22Rv1 (cell line): Measurements from ENCODE around the gene NCOR2.

Source experiments
- H3K27ac ChIP-seq: fragments of 450-650 bp; 2 replicates; pipeline ENCODE4 v1.5.1; 2017
- ZFX ChIP-seq: fragments of 450-650 bp; IDR thresholded peaks from 2 replicates; pipeline ENCODE4 v1.6.1; 2017; ENCODE audit warnings: antibody characterized with exemption, borderline replicate concordance
- TF ChIP-seq, protein P1 (sequence below): fragments of 450-650 bp; IDR thresholded peaks from 2 replicates; pipeline ENCODE4 v1.5.1; 2017; ENCODE audit warnings: mild to moderate bottlenecking

NCOR2 gene

DNA sequence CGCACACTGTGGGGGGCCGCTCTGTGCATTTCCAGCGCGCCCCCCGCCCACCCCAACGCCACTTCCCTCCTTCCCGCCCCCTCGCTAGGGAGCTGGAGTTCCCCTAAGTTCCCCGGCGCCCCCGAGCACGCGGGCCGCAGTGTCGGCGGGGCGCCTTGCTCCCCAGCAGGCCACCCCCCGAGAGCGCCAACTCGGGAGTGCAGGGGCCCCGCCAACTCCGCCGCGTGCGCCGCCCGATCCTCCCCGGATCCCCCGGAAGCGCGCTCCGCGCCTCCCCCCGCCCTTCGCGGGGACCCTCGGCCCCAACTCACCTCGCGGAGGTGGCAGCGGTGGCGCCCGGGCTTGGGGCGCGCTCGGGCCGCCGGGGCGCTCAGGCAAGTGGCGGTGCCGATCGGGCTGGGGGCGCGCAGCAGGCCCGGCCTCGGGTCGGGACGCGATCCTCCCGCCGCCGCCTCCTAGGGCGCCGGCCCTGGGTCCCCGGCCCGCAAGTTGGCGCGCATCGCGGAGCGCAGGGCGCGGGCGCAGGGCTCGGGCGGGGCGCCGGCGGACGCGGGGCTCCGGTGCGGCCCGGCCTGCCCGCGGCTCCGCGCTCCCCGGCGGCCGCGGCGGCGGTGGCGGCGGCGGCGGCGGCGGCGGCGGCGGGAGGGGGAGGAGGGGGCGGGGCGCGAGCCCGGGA, at the start of gene NCOR2:
NCOR2 (minus strand) TSS at position 616 of the 676 bp plus-strand sequence. CDS start 72,361 bp downstream, outside the sequence.
- TF ChIP-seq, protein P1, sequence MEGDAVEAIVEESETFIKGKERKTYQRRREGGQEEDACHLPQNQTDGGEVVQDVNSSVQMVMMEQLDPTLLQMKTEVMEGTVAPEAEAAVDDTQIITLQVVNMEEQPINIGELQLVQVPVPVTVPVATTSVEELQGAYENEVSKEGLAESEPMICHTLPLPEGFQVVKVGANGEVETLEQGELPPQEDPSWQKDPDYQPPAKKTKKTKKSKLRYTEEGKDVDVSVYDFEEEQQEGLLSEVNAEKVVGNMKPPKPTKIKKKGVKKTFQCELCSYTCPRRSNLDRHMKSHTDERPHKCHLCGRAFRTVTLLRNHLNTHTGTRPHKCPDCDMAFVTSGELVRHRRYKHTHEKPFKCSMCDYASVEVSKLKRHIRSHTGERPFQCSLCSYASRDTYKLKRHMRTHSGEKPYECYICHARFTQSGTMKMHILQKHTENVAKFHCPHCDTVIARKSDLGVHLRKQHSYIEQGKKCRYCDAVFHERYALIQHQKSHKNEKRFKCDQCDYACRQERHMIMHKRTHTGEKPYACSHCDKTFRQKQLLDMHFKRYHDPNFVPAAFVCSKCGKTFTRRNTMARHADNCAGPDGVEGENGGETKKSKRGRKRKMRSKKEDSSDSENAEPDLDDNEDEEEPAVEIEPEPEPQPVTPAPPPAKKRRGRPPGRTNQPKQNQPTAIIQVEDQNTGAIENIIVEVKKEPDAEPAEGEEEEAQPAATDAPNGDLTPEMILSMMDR = no peak
- TF ChIP-seq ZFX = no peak

GRCh38 chr12:124616394-124617221, 49.2 kb upstream of the NCOR2 start:
- TF ChIP-seq, protein P1 = no peak
- TF ChIP-seq ZFX = no peak
- H3K27ac ChIP-seq = no peak overlapping the region

More for the DNA sequence above, at the start of gene NCOR2:
- H3K27ac ChIP-seq = peak within 1 kb of the TSS; percentile 80

DNA sequence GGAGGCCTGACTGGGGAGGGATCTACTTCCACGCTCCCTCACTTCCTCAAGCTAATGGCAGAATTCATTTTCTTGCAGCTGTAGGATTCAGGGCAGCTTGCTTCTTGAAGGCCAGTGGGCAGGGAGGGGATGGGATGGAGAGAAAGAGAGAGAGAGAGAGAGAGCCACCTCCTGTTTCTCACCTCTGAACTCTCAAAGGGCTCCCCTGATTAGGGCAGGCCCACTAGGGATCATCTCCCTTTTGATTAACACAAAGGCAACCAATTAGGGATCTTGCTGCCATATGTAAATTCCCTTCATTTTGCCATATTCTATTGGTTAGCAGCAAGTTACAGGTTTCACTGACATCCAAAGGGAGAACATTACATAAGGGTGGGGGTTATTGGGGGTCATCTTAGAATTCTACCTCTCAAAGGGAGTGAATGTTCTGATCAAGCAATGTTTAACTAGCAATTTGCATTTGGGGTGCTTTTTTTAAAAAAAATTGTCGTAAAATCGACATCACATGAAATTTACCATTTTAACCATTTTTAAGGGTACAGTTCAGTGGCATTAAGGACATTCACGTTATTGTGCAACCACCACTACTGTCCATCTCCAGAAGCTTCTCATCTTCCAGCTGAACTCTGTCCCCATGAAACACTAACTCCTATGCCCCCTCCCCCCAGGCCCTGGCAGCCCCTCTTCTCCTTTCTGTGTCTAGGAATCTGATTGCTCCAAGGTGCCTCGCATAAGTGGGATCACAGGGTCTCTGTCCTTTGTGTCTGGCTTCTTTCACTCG, 47.3 kb upstream of the NCOR2 start:
- TF ChIP-seq, protein P1 = no peak
- no peak overlapping the region for H3K27ac ChIP-seq

- no peak for TF ChIP-seq ZFX
- TF ChIP-seq, protein P1 = no peak
- no peak overlapping the region for H3K27ac ChIP-seq
Measured at GRCh38 chr12:124613151-124613585, 45.8 kb upstream of the NCOR2 start.

- TF ChIP-seq, protein P1 = no peak
- no peak for TF ChIP-seq ZFX
- no peak overlapping the region for H3K27ac ChIP-seq
Measured at GRCh38 chr12:124612410-124612680, 44.9 kb upstream of the NCOR2 start.

GRCh38 chr12:124611559-124612409, 44.4 kb upstream of the NCOR2 start:
- no peak overlapping the region for H3K27ac ChIP-seq
- TF ChIP-seq, protein P1 = no peak
- TF ChIP-seq ZFX = no peak
